IPS DF 19.7 (cell line): ENCODE results near the gene PCED1B.
"Not testable (repeated sequence)": the region's sequence is repeated elsewhere in the genome, so short reads cannot be mapped to it uniquely, and the experiment has no call there.

Source experiments
- DNase-seq: peaks from one replicate; pipeline ENCODE4 v3.0.0-alpha.2; 2013; ENCODE audit warnings: low read depth, low spot score

PCED1B gene

GRCh38 chr12:47079468-47079980 is at the start of gene PCED1B, which contains the start of gene AMIGO2:
Gene PCED1B (plus strand): TSS chr12:47079621. CDS start chr12:47235064, 155,443 bp downstream.
Gene AMIGO2 (minus strand): TSS chr12:47079959. CDS start chr12:47079002, 957 bp downstream.
- DNase-seq: no peak

DNA sequence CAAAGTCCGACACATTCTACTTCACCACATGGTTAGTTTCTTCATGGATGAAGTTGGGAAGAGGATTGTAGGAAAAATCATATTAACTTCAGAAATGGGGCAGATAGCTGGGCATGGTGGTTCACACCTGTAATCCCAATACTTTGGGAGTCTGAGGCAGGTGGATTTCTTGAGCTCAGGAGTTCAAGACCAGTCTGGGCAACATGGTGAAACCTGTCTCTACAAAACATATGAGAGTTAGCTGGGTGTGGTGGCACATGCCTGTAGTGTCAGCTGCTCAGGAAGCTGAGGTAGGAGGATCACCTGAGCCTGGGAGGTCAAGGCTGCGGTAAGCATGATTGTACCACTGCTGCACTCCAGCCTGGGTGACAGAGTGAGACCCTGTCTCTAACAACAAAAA is 49.5 kb upstream of the PCED1B start:
- DNase-seq: no peak

GRCh38 chr12:47032644-47033043 is 46.8 kb upstream of the PCED1B start:
- no peak for DNase-seq

GRCh38 chr12:47033081-47033480 is 46.3 kb upstream of the PCED1B start:
- DNase-seq: no peak

DNA sequence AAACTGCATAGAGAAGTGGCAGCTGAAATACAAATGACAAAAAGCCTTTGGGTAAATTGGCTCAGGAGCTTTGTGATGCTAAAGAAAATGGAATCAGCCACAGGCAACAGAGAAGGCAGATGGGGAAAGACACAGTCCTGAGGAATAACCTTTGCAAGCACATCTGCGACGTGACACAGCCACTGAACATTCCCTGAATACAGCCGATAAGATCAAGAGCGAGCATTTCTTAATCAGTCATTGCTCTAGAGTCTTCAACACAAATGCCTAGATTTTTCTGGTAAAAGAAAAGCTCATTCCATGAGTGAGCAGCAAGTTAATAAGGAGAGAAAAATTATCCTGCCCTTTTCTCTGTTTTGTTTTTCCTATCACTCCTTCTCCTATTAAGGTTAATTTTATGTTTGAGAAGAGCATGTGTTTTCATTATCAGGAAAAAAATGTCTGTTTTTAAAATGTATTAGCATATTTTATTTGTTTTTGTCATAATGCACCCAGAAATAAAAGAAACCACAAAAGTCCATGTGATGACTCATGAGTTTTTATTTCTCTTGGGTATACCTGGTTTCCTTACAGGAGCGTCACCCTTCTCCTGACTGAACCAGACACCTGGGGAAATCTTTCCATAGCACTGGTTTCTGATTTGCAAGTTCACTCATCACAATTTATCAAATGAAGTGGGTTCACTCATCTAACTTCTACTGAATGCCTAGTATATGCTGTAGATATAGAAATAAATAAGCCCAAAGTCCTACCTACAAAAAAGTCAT is 45.4 kb upstream of the PCED1B start:
- no peak for DNase-seq

DNA sequence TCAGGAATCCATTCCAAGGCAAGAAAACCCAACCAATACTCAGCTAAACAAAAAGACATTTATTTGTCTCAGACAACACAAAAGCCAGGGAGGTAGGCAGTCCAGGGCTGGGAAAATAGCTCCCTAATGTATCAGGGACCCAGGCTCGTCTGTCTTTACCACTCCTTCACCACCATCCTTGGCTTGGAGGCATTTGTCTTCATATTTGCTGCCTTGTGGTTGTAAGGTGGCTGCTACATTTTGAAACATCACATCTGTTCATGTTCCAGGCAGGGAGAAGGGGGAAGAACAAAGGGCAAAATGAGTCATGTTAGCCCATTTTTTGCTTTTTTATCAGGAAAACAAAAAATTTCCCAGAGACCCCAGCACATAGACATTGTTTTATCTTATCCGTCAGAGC is 44.8 kb upstream of the PCED1B start:
- DNase-seq: no peak

DNA sequence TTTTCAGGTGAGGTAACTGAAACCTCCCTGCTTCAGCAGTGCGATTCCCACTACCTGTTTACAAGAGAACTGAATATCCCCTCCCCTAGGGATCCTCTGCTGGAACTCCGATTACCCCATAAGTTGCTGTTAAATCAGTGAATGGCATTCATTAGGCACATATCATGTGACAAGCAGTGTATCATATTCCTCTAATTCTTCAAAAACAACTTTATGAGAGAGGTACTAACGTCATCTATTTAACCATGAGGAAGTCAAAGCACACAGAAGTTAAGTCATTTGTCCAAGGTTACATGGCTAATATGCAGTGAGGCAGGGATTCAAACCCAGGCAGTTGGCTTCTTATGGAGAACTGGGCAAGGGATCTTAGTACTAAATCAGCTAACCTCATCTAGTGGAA is 43.9 kb upstream of the PCED1B start:
- no peak for DNase-seq

DNA sequence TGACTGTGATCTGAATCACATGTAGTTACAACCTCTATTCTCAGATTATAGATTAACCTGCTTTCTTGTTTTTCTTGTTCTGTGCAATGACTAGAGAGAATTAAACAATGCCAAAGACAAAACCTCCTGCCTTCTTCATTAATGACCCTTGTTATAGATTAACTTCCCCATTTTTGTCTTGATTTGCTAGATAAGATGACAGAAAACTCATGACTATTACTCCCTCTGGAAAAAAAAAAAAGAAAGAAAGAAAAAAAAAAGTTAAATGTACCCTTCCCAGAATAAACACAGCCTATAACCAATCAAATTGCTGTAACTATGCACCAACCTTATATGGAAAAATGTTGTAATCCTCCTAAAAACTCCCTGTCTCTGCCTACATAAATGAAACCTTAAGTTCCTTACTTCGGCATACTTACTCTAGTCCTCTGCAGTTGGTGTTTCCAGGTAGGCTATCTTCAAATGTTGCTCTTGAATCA is 41.1 kb upstream of the PCED1B start:
- no peak for DNase-seq

GRCh38 chr12:47039079-47039478 is 40.3 kb upstream of the PCED1B start:
- DNase-seq: no peak

GRCh38 chr12:47039756-47040155 is 39.7 kb upstream of the PCED1B start:
- no peak for DNase-seq

DNA sequence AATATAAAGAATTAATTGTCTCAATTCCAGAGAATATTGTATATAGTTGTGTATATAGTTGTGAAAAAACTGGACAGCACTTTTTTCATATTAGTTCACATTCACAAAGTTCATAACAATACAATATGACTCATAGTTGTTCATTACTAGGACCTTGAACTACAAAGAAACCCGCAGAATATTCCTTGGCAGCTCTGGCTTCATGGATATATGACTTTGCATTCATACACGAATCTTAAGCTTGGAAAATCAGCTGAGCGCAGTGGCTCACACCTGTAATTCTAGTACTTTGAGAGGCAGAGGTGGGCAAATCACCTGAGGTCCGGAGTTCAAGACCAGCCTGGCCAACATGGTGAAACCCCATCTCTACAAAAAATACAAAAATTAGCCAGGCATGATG is 38.1 kb upstream of the PCED1B start:
- DNase-seq: no peak

DNA sequence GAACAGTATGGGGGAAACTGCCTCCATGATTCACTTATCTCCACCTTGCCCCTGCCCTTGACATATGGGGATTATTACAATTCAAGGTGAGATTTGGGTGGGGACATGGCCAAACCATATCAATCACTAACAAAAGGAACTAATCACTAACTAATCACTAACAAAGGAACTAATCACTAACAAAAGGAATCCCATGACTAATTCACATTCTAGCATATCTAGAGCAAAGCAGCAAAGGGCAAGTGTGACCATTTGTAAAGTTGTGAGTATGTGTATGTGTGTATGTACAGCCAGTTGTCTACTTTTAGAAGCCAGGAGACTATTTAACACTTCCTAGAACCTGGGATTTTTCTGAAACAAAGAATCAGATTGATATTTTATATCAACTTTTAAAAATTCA is 30.9 kb upstream of the PCED1B start:
- DNase-seq: no peak

- DNase-seq: not testable (repeated sequence)
These were observed 28.1 kb upstream of the PCED1B start for GRCh38 chr12:47051291-47051690.

GRCh38 chr12:47052274-47052673 is 27.1 kb upstream of the PCED1B start:
- no peak for DNase-seq

GRCh38 chr12:47053961-47054360 is 25.5 kb upstream of the PCED1B start:
- no peak for DNase-seq

DNA sequence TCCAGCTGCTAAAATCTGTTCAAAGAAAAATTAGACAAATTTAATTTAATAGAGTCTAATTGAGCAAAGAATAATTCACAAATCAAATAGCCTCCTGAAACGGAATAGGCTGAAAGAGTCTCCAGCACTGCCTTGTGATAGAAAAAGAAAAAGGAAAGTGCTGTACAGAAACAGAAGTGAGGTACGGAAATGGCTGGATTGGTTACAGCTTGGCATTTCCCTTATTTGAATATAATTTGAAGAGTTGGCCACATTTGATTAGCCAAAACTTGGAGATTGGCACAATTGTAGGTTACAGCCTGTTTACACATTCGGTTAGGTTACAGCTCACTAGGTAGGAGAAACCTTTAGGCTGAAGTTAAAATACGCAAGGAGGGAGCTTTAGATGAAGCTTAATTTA is 24.8 kb upstream of the PCED1B start:
- no peak for DNase-seq

DNA sequence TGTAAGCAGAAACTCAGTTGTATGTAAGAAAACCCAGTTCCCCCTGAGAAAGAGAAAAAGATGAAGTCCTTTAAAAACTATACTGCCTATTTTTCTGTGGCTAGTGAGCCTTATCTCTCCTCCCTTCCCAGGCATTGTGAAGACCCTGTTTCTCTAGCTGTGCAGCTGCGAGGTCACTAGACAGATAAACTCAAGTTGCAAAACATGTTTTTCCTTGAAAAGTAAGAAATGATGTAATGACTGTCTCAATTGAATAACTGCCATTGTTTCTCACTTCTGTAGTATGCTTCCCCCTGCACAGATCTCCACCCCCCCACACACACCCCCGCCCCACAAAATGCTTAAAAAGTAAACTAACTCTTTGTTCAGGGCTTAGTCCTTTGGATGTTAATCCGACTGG is 23.6 kb upstream of the PCED1B start:
- DNase-seq: not testable (repeated sequence)

- DNase-seq: not testable (repeated sequence)
These were observed 22.5 kb upstream of the PCED1B start for GRCh38 chr12:47056944-47057343.

- DNase-seq: not testable (repeated sequence)
These were observed 20.8 kb upstream of the PCED1B start for GRCh38 chr12:47058640-47059039.

- no peak for DNase-seq
These were observed 13.9 kb upstream of the PCED1B start for GRCh38 chr12:47065546-47065945.

- no peak for DNase-seq
These were observed 13.0 kb upstream of the PCED1B start for GRCh38 chr12:47066278-47067025.

DNA sequence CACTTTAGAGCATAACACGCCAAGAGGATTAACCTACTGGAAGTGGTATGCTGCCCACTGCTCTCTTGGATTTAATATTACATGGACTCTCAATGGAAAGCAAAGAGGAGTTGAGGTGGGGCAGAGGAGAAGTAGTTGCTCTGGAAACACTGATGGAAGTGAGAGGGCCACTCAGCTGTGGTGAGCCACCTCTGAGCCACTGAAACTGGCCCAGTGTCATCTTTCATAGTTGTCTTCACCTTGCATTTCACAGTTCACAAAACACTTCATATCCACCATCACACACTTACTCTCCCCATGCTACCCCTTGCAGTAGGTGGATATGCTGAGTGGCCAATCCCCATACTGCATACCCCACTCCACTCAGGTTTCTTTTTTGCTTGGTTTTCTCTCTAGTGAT is 12.2 kb upstream of the PCED1B start:
- DNase-seq: no peak
